Peyer's patch (tissue), 4 donors: ENCODE measurements around the gene PEAK1.

ENCODE experiments used
- CTCF ChIP-seq, 6 experiments: fragments of 450-650 bp in 4 of 6; fragments of 200-600 bp in 2 of 6; sonication (generic) in 1 of 6; IDR thresholded peaks; one replicate each; pipeline ENCODE4 v1.5.1; 2017 to 2019; ENCODE audit warnings: antibody characterized with exemption in 6 of 6, mild to moderate bottlenecking in 3 of 6, moderate library complexity in 1 of 6
- POLR2A ChIP-seq, 2 donors: fragments of 450-650 bp; IDR thresholded peaks; one replicate each; pipeline ENCODE4 v1.5.1; 2017; ENCODE audit warnings: antibody characterized with exemption in 2 of 2, mild to moderate bottlenecking in 2 of 2, moderate library complexity in 2 of 2

DNA sequence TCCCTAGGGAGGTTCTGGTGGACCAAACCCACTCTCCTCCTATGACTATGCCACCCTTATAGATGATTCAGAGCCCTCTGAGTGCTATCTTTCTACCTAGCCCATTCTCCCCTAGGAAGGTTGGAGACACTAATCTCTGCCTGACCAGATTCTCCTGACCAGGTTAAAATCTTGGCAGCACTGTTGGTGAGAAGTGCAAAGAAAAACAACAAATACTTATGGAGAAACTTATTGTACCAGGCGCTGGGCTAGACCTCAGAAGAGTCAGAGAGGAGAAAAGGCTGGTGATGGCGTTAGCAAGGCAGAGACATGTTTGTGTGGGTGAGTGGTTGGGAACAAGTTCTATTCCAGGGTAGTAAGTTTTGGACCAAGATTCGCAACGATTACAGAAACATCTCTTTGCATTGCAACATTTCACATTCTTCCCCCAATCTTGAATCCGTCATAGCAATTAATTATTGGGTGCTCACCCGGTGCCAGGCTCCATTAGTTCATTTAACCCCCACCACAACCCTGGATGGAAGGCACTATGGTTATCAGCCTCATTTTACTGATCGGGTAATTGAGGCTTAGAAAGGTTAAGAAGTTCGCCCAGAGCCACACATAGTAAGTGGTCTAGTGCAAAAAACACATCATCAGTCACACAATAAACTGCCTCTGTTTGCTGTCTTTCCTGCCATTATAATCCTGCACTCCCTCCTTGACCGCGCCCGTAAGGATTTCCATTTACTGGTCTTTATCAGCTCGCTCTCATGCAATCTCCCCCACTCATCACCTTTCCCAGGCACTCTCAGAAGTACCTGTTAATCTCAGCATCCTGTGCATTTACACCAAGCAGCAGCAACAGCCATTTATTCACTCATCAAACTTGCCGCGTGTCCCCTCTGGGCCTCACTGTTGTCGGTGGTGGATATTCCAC, 348.3 kb downstream of the PEAK1 start:
- TF ChIP-seq CTCF (IDR thresholded peaks at IDR 0.05) (no peak), POLR2A (IDR thresholded peaks at IDR 0.05) (no peak)
